ENCODE measurements around the gene KLHL8.

GRCh38 chr4:87249332-87250019, 29.1 kb upstream of the KLHL8 start:
- TF ChIP-seq EZH2 (IDR thresholded peaks at IDR 0.05; ENCODE audit: borderline replicate concordance, insufficient read depth, low read length, poor library complexity, severe bottlenecking) (no peak), CTCF (IDR thresholded peaks at IDR 0.05; ENCODE audit: poor library complexity, severe bottlenecking) (no peak), SMC3 (conservative IDR thresholded peaks at IDR 0.05; ENCODE audit: poor library complexity) (no peak), REST (IDR thresholded peaks at IDR 0.05; ENCODE audit: borderline replicate concordance) (no peak), POLR2AphosphoS5 (IDR thresholded peaks at IDR 0.05) (no peak)

Data from neural cell (in vitro differentiated cells).